Endometrium (tissue), 2 donors: ENCODE measurements around the gene PRKN.

ENCODE experiments used
- FAIRE-seq: peaks from 2 replicates; lab custom pipeline; 2012; peaks lifted over from hg19 to GRCh38; lab: Jason Lieb, UNC
- donor health status: control.
- donor health status: control.

The PRKN gene

GRCh38 chr6:162181111-162181510, 546.5 kb downstream of the PRKN start:
- FAIRE-seq = no peak

GRCh38 chr6:162179196-162179951, 548.2 kb downstream of the PRKN start:
- no peak for FAIRE-seq

- FAIRE-seq = no peak
These were observed 548.9 kb downstream of the PRKN start for GRCh38 chr6:162178666-162179065.

- FAIRE-seq = no peak
These were observed 549.3 kb downstream of the PRKN start for GRCh38 chr6:162178266-162178665.

GRCh38 chr6:162177746-162178145, 549.8 kb downstream of the PRKN start:
- no peak for FAIRE-seq

GRCh38 chr6:162173466-162173865, 554.1 kb downstream of the PRKN start:
- no peak for FAIRE-seq

- FAIRE-seq = no peak
These were observed 562.1 kb downstream of the PRKN start for GRCh38 chr6:162165479-162165878.

- FAIRE-seq = no peak
These were observed 570.2 kb downstream of the PRKN start for GRCh38 chr6:162157167-162157870.

GRCh38 chr6:162156146-162156545, 571.4 kb downstream of the PRKN start:
- FAIRE-seq = no peak

GRCh38 chr6:162154930-162155329, 572.6 kb downstream of the PRKN start:
- no peak for FAIRE-seq

GRCh38 chr6:162154001-162154400, 573.6 kb downstream of the PRKN start:
- FAIRE-seq = no peak

- FAIRE-seq = no peak
These were observed 574.4 kb downstream of the PRKN start for GRCh38 chr6:162153120-162153519.

GRCh38 chr6:162151021-162151665, 576.4 kb downstream of the PRKN start:
- no peak for FAIRE-seq

GRCh38 chr6:162150295-162150694, 577.3 kb downstream of the PRKN start:
- FAIRE-seq = no peak

GRCh38 chr6:162149786-162150185, 577.8 kb downstream of the PRKN start:
- no peak for FAIRE-seq

GRCh38 chr6:162147805-162148204, 579.8 kb downstream of the PRKN start:
- no peak for FAIRE-seq

GRCh38 chr6:162147281-162147680, 580.3 kb downstream of the PRKN start:
- FAIRE-seq = no peak

GRCh38 chr6:162140251-162140852, 587.2 kb downstream of the PRKN start:
- FAIRE-seq = no peak

- no peak for FAIRE-seq
These were observed 601.9 kb downstream of the PRKN start for GRCh38 chr6:162125659-162126058.

- FAIRE-seq = no peak
These were observed 602.7 kb downstream of the PRKN start for GRCh38 chr6:162124710-162125435.

GRCh38 chr6:162123797-162124196, 603.8 kb downstream of the PRKN start:
- FAIRE-seq = no peak

GRCh38 chr6:162119341-162119740, 608.2 kb downstream of the PRKN start:
- no peak for FAIRE-seq
